IPS-18a (cell line): ENCODE data around the gene HIPK2.
A peak's percentile ranks its signal among the peaks of the same experiment; 100 is the strongest.

ENCODE experiments used
- H3K27ac ChIP-seq: one replicate; pipeline ENCODE4 v1.5.1; 2013; ENCODE audit warnings: low read length
- H3K27me3 ChIP-seq: one replicate; pipeline ENCODE4 v1.6.1; 2013; ENCODE audit warnings: mild to moderate bottlenecking, low read length; ENCODE audit not compliant: control insufficient read depth, insufficient read depth
- H3K36me3 ChIP-seq: one replicate; pipeline ENCODE4 v1.6.1; 2013; ENCODE audit warnings: low read depth, low read length; ENCODE audit not compliant: control insufficient read depth
- H3K4me1 ChIP-seq: one replicate; pipeline ENCODE4 v1.6.1; 2013; ENCODE audit warnings: low read depth, low read length; ENCODE audit not compliant: control insufficient read depth
- H3K4me3 ChIP-seq: one replicate; pipeline ENCODE4 v1.5.1; 2013; ENCODE audit warnings: low read length
- H3K9ac ChIP-seq: one replicate; pipeline ENCODE4 v1.6.1; 2013; ENCODE audit warnings: mild to moderate bottlenecking, low read length, moderate library complexity
- H3K9me3 ChIP-seq: one replicate; pipeline ENCODE4 v1.6.1; 2013; ENCODE audit warnings: low read depth, low read length; ENCODE audit not compliant: control insufficient read depth

The HIPK2 gene

GRCh38 chr7:139777133-139777891 is 486 bp downstream of the HIPK2 start:
- H3K4me1 ChIP-seq: peaks cover 15% of the 10 kb centered on the region
- H3K9me3 ChIP-seq: no peaks in the 10 kb centered on the region
- no peaks in the 10 kb centered on the region for H3K36me3 ChIP-seq
- peak overlapping the region; percentile 71 for H3K9ac ChIP-seq
- H3K4me3 ChIP-seq: peak overlapping the region; percentile 88
- H3K27ac ChIP-seq: no peak overlapping the region
- peaks cover 40% of the 10 kb centered on the region for H3K27me3 ChIP-seq

DNA sequence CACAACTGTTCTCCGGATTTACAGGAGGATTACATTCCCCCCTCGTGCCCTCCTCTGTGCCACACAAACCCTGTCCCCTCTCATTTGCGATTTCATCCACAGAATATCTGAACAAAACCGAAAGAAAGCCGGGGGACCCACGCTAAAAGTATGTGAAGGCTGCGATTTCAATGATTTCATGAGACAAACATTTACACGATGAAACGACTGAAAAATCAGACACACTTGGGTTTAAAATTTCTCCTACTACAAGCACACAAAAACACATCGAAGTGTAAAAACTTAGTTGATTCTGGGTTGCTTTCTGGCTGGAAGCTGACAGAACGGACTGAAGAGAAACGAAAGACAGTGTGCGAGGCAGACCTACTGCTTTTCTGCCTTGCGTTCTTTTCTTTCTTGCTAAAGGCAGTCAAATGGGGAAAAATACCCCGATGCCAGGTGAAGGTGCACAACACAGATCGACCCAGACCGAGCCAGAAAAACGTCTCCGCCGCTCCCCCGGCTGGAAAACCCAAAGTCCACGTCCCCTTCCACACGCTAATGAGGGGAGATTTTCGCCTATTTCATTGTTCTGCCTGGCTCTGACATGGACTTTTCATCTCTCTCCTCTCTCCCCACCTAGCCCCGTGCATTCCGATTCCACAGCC is 1.2 kb downstream of the HIPK2 start:
- no peaks in the 10 kb centered on the region for H3K9me3 ChIP-seq
- no peaks in the 10 kb centered on the region for H3K36me3 ChIP-seq
- H3K4me3 ChIP-seq: peak overlapping the region; percentile 88
- H3K4me1 ChIP-seq: peaks cover 15% of the 10 kb centered on the region
- no peak overlapping the region for H3K27ac ChIP-seq
- peak overlapping the region; percentile 71 for H3K9ac ChIP-seq
- peaks cover 40% of the 10 kb centered on the region for H3K27me3 ChIP-seq

DNA sequence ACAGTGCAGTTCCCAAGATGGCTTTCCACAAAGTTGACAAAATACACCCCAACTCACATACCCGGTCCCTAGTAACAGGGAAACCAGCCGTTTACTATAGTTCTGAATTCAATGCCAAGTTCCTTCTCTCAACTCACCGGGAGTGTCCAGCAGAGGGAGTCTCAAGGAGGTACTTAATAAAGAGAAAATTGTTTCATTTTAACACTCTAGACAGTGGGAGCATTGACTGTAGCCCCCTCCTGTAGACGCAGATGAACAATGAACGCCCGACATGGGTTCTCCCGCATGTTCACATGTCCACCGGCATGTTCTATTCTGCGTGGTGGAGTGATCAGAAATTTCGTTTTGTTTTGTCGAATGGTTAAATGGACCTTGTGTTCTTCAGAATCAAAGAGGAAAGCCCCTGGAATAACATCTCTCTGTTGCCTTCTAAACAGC is 1.9 kb downstream of the HIPK2 start:
- H3K4me1 ChIP-seq: peaks cover 15% of the 10 kb centered on the region
- H3K4me3 ChIP-seq: peak overlapping the region; percentile 88
- H3K36me3 ChIP-seq: no peaks in the 10 kb centered on the region
- no peaks in the 10 kb centered on the region for H3K9me3 ChIP-seq
- H3K9ac ChIP-seq: peak overlapping the region; percentile 71
- H3K27me3 ChIP-seq: peaks cover 40% of the 10 kb centered on the region
- H3K27ac ChIP-seq: no peak overlapping the region

DNA sequence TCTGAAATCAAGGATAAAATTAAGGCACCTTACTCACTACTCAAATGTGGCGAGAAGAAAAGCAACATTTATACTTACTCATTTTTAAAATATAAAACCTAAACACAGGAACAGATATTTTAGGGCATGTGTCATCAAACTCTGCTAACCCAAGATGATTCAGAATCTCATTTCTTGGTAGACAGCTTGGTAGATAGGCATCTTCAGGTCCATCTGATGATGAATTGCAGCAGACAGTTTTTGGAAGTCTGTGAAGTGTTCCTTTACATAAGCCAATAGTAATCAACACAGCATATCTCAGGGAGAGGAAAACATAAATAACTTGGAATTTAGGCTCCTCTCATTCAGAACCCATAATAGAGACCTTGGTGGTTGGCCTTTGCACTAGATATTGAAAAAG is 3.4 kb downstream of the HIPK2 start:
- Histone ChIP-seq H3K9ac (no peak overlapping the region), H3K9me3 (no peaks in the 10 kb centered on the region), H3K4me1 (peaks cover 15% of the 10 kb centered on the region), H3K36me3 (no peaks in the 10 kb centered on the region), H3K27me3 (peaks cover 25% of the 10 kb centered on the region), H3K4me3 (no peak overlapping the region), H3K27ac (no peak overlapping the region)

DNA sequence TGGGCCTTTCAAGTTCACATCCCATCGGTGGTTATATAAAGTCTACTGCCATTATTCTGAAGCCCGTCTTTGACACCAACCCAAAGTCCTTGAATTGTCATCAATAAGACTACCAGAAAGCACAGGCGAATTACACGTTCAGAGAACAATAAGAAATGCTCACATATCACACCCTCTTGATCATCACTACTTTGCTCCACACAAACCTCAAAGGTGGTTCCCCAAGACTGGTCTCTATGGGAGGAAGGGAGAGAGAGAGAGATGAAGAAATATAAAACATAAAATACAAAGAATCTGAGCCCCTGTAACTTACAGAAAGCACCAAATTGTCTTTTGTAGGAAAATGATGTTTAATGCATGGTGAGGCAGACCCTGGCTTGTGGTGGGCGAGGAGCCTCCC is 4.4 kb downstream of the HIPK2 start:
- no peak overlapping the region for H3K27ac ChIP-seq
- H3K4me3 ChIP-seq: no peak overlapping the region
- H3K27me3 ChIP-seq: peaks cover 15% of the 10 kb centered on the region
- no peaks in the 10 kb centered on the region for H3K36me3 ChIP-seq
- H3K9ac ChIP-seq: no peak overlapping the region
- peaks cover 10% of the 10 kb centered on the region for H3K4me1 ChIP-seq
- no peaks in the 10 kb centered on the region for H3K9me3 ChIP-seq

DNA sequence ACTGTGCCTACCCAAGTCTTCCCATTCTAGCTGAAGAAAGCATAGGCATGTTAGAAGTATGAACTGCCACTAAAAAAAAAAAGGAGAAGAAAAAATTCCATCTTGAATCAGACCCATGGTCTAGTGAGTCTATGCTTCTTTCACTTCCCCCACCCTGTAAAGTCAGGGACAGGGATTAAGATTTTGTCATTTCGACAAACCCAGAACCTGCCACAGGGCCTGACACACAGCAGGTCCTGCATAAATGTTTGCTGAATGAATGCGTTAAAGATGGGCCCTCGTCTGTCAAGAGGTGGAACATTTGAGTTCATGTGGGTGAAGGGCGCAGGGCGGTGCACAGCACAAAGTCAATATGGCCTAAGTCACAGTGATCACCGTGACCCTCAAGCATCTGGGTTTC is 4.9 kb downstream of the HIPK2 start:
- Histone ChIP-seq H3K4me3 (no peak overlapping the region), H3K27ac (no peak overlapping the region)

DNA sequence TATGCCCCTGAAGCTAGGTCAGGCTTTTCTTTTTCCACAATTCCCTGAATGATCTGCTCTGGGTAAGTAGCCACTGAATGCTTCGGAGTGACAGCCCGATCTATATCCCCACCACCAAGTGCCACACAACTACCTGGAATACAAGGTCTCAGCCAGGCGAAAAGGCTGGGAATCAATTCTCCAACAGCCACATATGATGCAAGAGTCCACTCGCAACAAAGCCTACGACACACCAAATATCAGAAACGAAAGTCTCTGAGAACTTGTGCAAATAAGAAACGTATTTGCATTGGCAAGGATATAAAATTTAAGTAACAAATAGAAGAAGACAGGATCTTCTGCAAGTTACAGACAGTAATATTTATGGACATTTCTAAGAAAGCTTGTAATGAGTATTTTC is 5.7 kb downstream of the HIPK2 start:
- H3K9ac ChIP-seq: no peak overlapping the region
- H3K36me3 ChIP-seq: no peaks in the 10 kb centered on the region
- peaks cover 10% of the 10 kb centered on the region for H3K4me1 ChIP-seq
- H3K4me3 ChIP-seq: no peak overlapping the region
- no peaks in the 10 kb centered on the region for H3K9me3 ChIP-seq
- H3K27ac ChIP-seq: no peak overlapping the region
- peaks cover 15% of the 10 kb centered on the region for H3K27me3 ChIP-seq

More for the DNA sequence above, 4.9 kb downstream of the HIPK2 start:
- H3K27me3 ChIP-seq: peaks cover 15% of the 10 kb centered on the region
- peaks cover 10% of the 10 kb centered on the region for H3K4me1 ChIP-seq
- no peak overlapping the region for H3K9ac ChIP-seq
- H3K9me3 ChIP-seq: no peaks in the 10 kb centered on the region
- H3K36me3 ChIP-seq: no peaks in the 10 kb centered on the region

DNA sequence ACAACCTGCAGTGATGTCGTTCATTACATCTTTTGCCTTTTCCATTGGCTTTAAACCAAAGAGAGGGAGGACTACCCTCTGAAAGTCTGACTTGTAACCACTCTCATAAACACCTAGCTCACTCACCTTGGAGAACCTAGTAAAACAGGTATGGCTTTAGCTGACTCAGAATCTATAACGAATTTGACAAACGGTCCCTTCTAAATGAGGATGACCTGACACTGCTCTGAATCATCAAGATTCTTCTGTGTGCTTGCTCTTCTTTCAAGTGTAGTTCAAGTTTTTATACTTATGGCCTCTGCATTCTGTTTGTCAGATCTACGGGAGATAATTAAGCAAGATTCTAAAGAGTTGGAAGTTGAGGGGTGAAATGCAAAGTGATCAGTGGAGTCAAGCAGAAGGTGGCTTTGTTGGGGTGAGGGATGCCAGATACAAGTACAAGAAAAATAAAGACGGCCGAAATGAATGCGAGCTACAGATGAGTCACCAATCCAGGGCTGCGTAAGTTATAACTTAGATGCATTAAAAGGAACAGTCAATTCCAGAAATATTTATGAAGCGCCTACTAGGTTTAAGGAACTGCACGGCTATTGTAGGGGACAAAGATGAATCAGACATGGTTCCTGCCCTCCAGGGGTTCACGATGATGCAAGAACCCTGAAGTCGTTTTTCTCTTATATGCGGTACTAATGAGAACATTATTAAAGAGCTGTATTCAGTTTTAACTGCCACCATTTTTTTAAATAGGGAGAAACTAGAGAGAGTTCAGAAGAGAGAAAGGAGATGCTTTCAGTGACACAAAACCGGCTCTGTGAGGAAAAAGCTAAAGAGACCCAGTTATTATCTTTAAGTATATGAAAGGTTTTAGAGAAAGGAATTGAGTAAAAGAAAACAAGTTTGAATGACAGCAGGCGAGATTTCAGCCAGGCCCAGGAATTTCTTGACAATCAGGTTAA is 6.5 kb downstream of the HIPK2 start:
- H3K9me3 ChIP-seq: no peaks in the 10 kb centered on the region
- no peak overlapping the region for H3K27ac ChIP-seq
- H3K36me3 ChIP-seq: no peaks in the 10 kb centered on the region
- no peak overlapping the region for H3K4me3 ChIP-seq
- peaks cover 7% of the 10 kb centered on the region for H3K4me1 ChIP-seq
- peaks cover 7% of the 10 kb centered on the region for H3K27me3 ChIP-seq
- H3K9ac ChIP-seq: no peak overlapping the region

GRCh38 chr7:139769761-139770160 is 8.0 kb downstream of the HIPK2 start:
- no peaks in the 10 kb centered on the region for H3K9me3 ChIP-seq
- no peaks in the 10 kb centered on the region for H3K4me1 ChIP-seq
- no peak overlapping the region for H3K4me3 ChIP-seq
- H3K9ac ChIP-seq: no peak overlapping the region
- H3K27ac ChIP-seq: no peak overlapping the region
- no peaks in the 10 kb centered on the region for H3K36me3 ChIP-seq
- no peaks in the 10 kb centered on the region for H3K27me3 ChIP-seq

DNA sequence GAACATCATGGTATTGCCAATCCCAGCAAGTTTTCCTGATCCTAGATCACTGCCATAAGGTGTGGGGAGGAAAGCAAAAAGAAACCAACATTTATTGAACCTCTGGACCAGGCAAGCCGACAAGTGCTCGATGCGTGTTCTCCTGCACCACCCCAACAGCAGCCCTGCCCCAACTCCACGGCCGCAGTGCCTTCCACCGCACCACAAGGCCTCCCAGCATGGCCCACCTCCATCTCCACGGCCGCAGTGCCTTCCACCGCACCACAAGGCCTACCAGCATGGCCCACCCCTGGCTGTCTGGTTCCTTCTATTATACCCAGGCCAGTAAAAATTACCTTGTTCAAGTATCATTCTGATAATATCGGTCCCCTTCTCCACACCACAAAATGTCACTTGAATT is 8.7 kb downstream of the HIPK2 start:
- no peaks in the 10 kb centered on the region for H3K36me3 ChIP-seq
- no peaks in the 10 kb centered on the region for H3K9me3 ChIP-seq
- no peaks in the 10 kb centered on the region for H3K4me1 ChIP-seq
- no peaks in the 10 kb centered on the region for H3K27me3 ChIP-seq
- no peak overlapping the region for H3K27ac ChIP-seq
- H3K9ac ChIP-seq: no peak overlapping the region
- H3K4me3 ChIP-seq: no peak overlapping the region

- Histone ChIP-seq H3K9ac (no peak overlapping the region), H3K4me1 (no peaks in the 10 kb centered on the region), H3K4me3 (no peak overlapping the region), H3K9me3 (no peaks in the 10 kb centered on the region), H3K36me3 (no peaks in the 10 kb centered on the region), H3K27ac (no peak overlapping the region), H3K27me3 (no peaks in the 10 kb centered on the region)
Observed at GRCh38 chr7:139768249-139768824, 9.5 kb downstream of the HIPK2 start.
